HEK293 (cell line): Measurements from ENCODE around the gene USP1.

ENCODE experiments used
- CTCF ChIP-seq: fragments of 450-650 bp; formaldehyde crosslinking; IDR thresholded peaks from 2 replicates; pipeline ENCODE4 v1.5.1; 2016; ENCODE audit warnings: missing biosample characterization, missing genetic modification characterization
- REST ChIP-seq: fragments of 450-650 bp; formaldehyde crosslinking; IDR thresholded peaks from 2 replicates; pipeline ENCODE4 v1.5.1; 2016; ENCODE audit warnings: missing biosample characterization, missing genetic modification characterization
- SCRT1 ChIP-seq: fragments of 450-650 bp; formaldehyde crosslinking; IDR thresholded peaks from 2 replicates; pipeline ENCODE4 v1.5.1; 2016; ENCODE audit warnings: missing biosample characterization, missing genetic modification characterization, borderline replicate concordance
- YY1 ChIP-seq: fragments of 450-650 bp; formaldehyde crosslinking; IDR thresholded peaks from 2 replicates; pipeline ENCODE4 v1.5.1; 2018; ENCODE audit warnings: missing biosample characterization, missing genetic modification characterization
- ZEB2 ChIP-seq: fragments of 450-650 bp; formaldehyde crosslinking; IDR thresholded peaks from 2 replicates; pipeline ENCODE4 v1.5.1; 2016; ENCODE audit warnings: missing biosample characterization, missing genetic modification characterization
- ZNF211 ChIP-seq: fragments of 450-650 bp; formaldehyde crosslinking; IDR thresholded peaks from 2 replicates; pipeline ENCODE4 v1.5.1; 2016; ENCODE audit warnings: low read depth, missing biosample characterization, missing genetic modification characterization
- ZNF571 ChIP-seq: fragments of 450-650 bp; formaldehyde crosslinking; IDR thresholded peaks from 2 replicates; pipeline ENCODE4 v1.5.0; 2017; ENCODE audit warnings: missing biosample characterization, missing genetic modification characterization
- ZNF629 ChIP-seq: fragments of 450-650 bp; formaldehyde crosslinking; IDR thresholded peaks from 2 replicates; pipeline ENCODE4 v1.5.1; 2017; ENCODE audit warnings: missing biosample characterization, missing genetic modification characterization
- ZNF645 ChIP-seq: fragments of 450-650 bp; formaldehyde crosslinking; IDR thresholded peaks from 2 replicates; pipeline ENCODE4; 2016; ENCODE audit warnings: missing biosample characterization, missing genetic modification characterization
- ZNF707 ChIP-seq: fragments of 450-650 bp; formaldehyde crosslinking; IDR thresholded peaks from 2 replicates; pipeline ENCODE4 v1.5.1; 2016; ENCODE audit warnings: missing biosample characterization, missing genetic modification characterization
- ZSCAN4 ChIP-seq: fragments of 450-650 bp; formaldehyde crosslinking; IDR thresholded peaks from 2 replicates; pipeline ENCODE4 v1.5.1; 2017; ENCODE audit warnings: missing biosample characterization, missing genetic modification characterization

GRCh38 chr1:62434618-62435001 is 2.2 kb upstream of the USP1 start:
- TF ChIP-seq ZNF571 (tag by site-specific recombination), result no peak
- no peak for TF ChIP-seq REST
- TF ChIP-seq ZSCAN4 (tag by site-specific recombination), result no peak
- TF ChIP-seq ZEB2 (tag by site-specific recombination), result no peak
- TF ChIP-seq CTCF (tag by site-specific recombination), result no peak
- no peak for TF ChIP-seq YY1 (tag by site-specific recombination)
- no peak for TF ChIP-seq ZNF211 (tag by site-specific recombination)
- no peak for TF ChIP-seq SCRT1 (tag by site-specific recombination)
- no peak for TF ChIP-seq ZNF645 (tag by site-specific recombination)
- TF ChIP-seq ZNF707 (tag by site-specific recombination), result no peak
- TF ChIP-seq ZNF629 (tag by site-specific recombination), result no peak
